Tibial artery (tissue), 4 donors: Measurements from ENCODE around the gene MLIP.

ENCODE experiments used
- DNase-seq, 2 donors: peaks; one replicate each; pipeline ENCODE4 v3.0.0-alpha.2; 2019
- H3K27ac ChIP-seq, 2 donors: fragments of 200-600 bp; sonication (generic) in 1 of 2; 1 replicate in 1 of 2; 2 replicates in 1 of 2; pipeline ENCODE4 v1.5.1; 2018 to 2019; ENCODE audit warnings: mild to moderate bottlenecking in 1 of 2
- H3K27me3 ChIP-seq, 2 donors: fragments of 200-600 bp; sonication (generic) in 1 of 2; one replicate each; pipeline versions ENCODE4 v1.5.1 to v1.6.0; 2016 to 2019
- H3K36me3 ChIP-seq, 3 donors: fragments of 200-600 bp; sonication (generic) in 2 of 3; one replicate each; pipeline ENCODE4 v1.5.1; 2016 to 2019; ENCODE audit warnings: mild to moderate bottlenecking in 2 of 3
- H3K4me1 ChIP-seq, 4 donors: fragments of 200-600 bp; sonication (generic) in 2 of 4; 1 replicate in 3 of 4; 2 replicates in 1 of 4; pipeline ENCODE4 v1.5.1; 2016 to 2019
- H3K4me3 ChIP-seq, 2 donors: fragments of 200-600 bp; sonication (generic) in 1 of 2; 1 replicate in 1 of 2; 2 replicates in 1 of 2; pipeline ENCODE4 v1.5.1; 2018 to 2019; ENCODE audit warnings: mild to moderate bottlenecking in 2 of 2
- H3K9me3 ChIP-seq, 3 donors: fragments of 200-600 bp; sonication (generic) in 1 of 3; one replicate each; pipeline ENCODE4 v1.5.1; 2016 to 2019
- intact Hi-C: fragments of 100-400 bp; cut with DNase I; formaldehyde crosslinking; loops from one replicate; pipeline ENCODE4 v1.15.0; 2023; ENCODE audit warnings: low total_unique reads
- TF ChIP-seq, protein P1 (sequence below), 2 experiments: fragments of 200-600 bp in 1 of 2; fragments of 450-650 bp in 1 of 2; IDR thresholded peaks; one replicate each; pipeline ENCODE4 v1.5.1; 2017 to 2019; ENCODE audit warnings: antibody characterized with exemption in 2 of 2, mild to moderate bottlenecking in 1 of 2, moderate library complexity in 1 of 2

The MLIP gene

DNA sequence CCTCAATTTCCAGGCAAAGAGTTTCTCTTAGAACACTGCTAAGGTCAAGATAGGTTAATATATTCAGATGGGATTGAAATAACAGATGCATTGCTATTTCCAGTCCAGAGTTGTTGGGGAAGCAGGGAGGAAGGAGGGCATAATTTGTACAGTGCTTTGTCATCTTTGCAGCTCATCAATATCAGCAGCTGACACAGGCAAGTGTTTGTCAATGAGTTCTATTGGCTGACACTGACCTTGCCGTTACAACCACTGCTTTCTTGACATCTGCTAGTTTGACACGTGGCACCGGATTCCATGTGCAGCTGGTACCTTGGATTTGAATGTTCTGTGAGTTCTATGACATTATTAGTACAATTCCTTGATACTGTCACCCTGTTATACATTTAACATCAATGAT, 28.0 kb upstream of the MLIP start:
- Histone ChIP-seq H3K9me3 (no peaks in the 10 kb centered on the region), H3K4me1 (no peaks in the 10 kb centered on the region), H3K36me3 (no peaks in the 10 kb centered on the region), H3K27me3 (no peaks in the 10 kb centered on the region), H3K4me3 (no peak overlapping the region), H3K27ac (no peak overlapping the region)
- DNase-seq: no peak
- intact Hi-C loops: no loop called here
- TF ChIP-seq, protein P1, sequence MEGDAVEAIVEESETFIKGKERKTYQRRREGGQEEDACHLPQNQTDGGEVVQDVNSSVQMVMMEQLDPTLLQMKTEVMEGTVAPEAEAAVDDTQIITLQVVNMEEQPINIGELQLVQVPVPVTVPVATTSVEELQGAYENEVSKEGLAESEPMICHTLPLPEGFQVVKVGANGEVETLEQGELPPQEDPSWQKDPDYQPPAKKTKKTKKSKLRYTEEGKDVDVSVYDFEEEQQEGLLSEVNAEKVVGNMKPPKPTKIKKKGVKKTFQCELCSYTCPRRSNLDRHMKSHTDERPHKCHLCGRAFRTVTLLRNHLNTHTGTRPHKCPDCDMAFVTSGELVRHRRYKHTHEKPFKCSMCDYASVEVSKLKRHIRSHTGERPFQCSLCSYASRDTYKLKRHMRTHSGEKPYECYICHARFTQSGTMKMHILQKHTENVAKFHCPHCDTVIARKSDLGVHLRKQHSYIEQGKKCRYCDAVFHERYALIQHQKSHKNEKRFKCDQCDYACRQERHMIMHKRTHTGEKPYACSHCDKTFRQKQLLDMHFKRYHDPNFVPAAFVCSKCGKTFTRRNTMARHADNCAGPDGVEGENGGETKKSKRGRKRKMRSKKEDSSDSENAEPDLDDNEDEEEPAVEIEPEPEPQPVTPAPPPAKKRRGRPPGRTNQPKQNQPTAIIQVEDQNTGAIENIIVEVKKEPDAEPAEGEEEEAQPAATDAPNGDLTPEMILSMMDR (IDR thresholded peaks at IDR 0.05): no peak

DNA sequence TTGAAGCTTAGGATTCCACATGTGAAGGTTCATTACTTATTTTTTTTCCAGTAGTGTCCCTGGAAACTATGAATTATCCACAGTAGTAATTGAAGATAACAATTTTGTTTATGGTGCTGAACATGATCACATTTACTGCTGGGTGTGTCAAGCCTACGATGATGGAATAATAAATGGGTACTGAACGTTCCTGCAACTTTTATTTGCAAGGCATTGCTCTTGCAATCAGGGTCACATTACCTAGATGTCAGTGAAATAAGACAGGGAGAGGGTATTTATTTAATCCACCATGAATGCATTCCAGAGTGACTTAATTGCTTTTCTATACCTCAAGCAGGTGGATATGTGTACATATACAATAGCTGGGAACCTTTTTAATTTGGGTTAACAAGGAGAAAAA, 27.0 kb upstream of the MLIP start:
- no peak for DNase-seq
- Histone ChIP-seq H3K9me3 (no peaks in the 10 kb centered on the region), H3K27ac (no peak overlapping the region), H3K36me3 (no peaks in the 10 kb centered on the region), H3K4me1 (no peaks in the 10 kb centered on the region), H3K27me3 (no peaks in the 10 kb centered on the region), H3K4me3 (no peak overlapping the region)
- intact Hi-C loops: no loop called here
- TF ChIP-seq, protein P1 (IDR thresholded peaks at IDR 0.05): no peak

DNA sequence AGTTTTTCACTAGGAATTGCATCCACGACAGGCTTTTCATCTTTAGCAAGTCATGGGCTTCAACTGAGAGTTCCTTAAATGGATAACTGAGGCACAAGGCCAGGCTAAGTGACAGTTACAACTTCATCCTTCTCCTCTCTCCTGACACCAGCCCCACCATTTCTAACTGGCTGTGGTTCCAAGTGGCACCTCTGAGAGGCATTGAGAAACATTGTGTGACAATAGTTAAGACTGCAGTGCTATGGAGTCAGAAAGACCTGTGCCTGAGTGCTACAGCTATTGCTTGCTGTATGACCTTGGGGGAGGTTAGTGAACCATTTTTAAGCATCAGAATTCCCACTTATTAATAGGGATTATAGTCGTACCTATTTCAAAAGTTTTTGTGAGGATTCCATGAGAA, 26.2 kb upstream of the MLIP start:
- intact Hi-C loops: no loop called here
- no peaks in the 10 kb centered on the region for H3K9me3 ChIP-seq

DNA sequence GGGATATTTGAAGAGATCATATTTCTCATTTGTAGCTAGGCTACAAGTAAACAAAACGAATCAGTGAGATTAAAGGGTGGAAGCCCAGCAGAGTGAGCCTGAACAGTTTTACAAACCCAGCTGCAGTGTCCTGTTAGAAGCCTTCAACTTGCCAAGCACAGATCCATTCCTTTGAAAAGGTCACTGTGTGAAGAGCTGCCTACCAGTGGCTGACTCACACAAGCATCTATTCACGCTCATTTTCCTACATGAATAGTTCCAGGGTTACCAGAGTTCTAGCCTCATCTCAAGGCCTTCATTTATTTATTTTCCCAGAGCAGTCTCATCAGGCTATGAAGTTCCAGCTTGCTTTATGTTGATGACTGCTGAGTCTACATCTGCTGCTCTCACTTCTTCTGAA, 25.7 kb upstream of the MLIP start:
- no peak overlapping the region for H3K27ac ChIP-seq
- H3K27me3 ChIP-seq: no peaks in the 10 kb centered on the region
- no peak for DNase-seq
- H3K36me3 ChIP-seq: no peaks in the 10 kb centered on the region
- no peaks in the 10 kb centered on the region for H3K9me3 ChIP-seq
- no peak overlapping the region for H3K4me3 ChIP-seq
- intact Hi-C loops: no loop called here
- H3K4me1 ChIP-seq: no peaks in the 10 kb centered on the region
- TF ChIP-seq, protein P1 (IDR thresholded peaks at IDR 0.05): no peak

More for the DNA sequence above, 26.2 kb upstream of the MLIP start:
- Histone ChIP-seq H3K27me3 (no peaks in the 10 kb centered on the region), H3K4me1 (no peaks in the 10 kb centered on the region), H3K4me3 (no peak overlapping the region), H3K27ac (no peak overlapping the region), H3K36me3 (no peaks in the 10 kb centered on the region)
- no peak for DNase-seq
- TF ChIP-seq, protein P1 (IDR thresholded peaks at IDR 0.05): no peak

DNA sequence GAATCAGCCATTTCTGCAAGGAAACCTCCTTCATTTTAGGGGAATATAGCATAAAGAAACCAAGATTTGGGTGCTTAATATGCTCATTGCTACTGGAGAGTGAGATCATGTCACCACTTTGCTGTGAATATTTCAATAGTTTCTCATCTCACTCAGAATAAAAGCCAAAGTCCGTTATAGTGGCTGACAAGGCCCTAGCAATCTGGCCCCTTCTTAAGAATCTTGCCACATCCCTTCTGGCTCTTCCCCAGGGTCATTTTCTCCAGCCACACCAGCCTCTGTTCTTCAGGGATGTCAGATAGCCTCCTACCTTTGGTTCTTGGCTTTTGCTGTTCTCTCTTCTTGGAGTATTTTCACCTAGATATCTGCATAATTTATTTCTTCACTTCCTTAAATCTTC, 24.8 kb upstream of the MLIP start:
- no peaks in the 10 kb centered on the region for H3K27me3 ChIP-seq
- no peaks in the 10 kb centered on the region for H3K4me1 ChIP-seq
- no peak overlapping the region for H3K27ac ChIP-seq
- H3K9me3 ChIP-seq: no peaks in the 10 kb centered on the region
- no peak overlapping the region for H3K4me3 ChIP-seq
- intact Hi-C loops: no loop called here
- no peak for DNase-seq
- TF ChIP-seq, protein P1 (IDR thresholded peaks at IDR 0.05): no peak
- no peaks in the 10 kb centered on the region for H3K36me3 ChIP-seq

DNA sequence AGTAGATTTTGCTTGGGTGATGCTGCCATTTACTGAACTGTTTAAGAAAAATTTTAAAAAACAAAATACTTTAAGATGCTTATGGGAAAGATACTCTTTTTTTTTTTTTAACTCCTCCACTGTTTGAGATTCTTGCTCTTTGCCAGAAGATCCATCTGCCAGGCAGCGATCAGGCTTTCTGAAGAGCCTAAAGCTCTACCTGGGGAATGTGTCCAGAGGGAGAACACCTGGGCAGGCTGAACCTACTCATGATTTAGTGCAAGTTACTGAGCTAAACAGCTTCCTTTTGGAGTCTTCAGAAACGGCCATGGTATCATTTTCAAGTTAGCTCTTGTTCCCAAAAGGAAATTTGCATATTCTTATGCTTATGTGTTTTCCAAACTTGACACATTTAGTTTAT, 23.5 kb upstream of the MLIP start:
- H3K4me3 ChIP-seq: no peak overlapping the region
- H3K9me3 ChIP-seq: no peaks in the 10 kb centered on the region
- TF ChIP-seq, protein P1 (IDR thresholded peaks at IDR 0.05): no peak
- H3K4me1 ChIP-seq: no peaks in the 10 kb centered on the region
- no peaks in the 10 kb centered on the region for H3K36me3 ChIP-seq
- DNase-seq: no peak
- no peaks in the 10 kb centered on the region for H3K27me3 ChIP-seq
- H3K27ac ChIP-seq: no peak overlapping the region
- intact Hi-C loops: no loop called here
